HG03280 (cell line): ENCODE data around the gene CHMP5.
"Not testable (repeated sequence)": the region's sequence is repeated elsewhere in the genome, so short reads cannot be mapped to it uniquely, and the experiment has no call there.

Experiments
- ATAC-seq: cut with Tn5 transposase; IDR thresholded peaks from one replicate; pipeline ENCODE4 v1.9.1; 2021; ENCODE audit warnings: mild to moderate bottlenecking, moderate library complexity; ENCODE audit not compliant: unreplicated experiment

The CHMP5 gene

GRCh38 chr9:33310748-33311147 lies 45.9 kb downstream of the CHMP5 start:
- no peak for ATAC-seq

GRCh38 chr9:33311953-33312352 lies 47.1 kb downstream of the CHMP5 start:
- ATAC-seq: no peak

- ATAC-seq: no peak
These were observed 50.5 kb downstream of the CHMP5 start for GRCh38 chr9:33315371-33315770.

DNA sequence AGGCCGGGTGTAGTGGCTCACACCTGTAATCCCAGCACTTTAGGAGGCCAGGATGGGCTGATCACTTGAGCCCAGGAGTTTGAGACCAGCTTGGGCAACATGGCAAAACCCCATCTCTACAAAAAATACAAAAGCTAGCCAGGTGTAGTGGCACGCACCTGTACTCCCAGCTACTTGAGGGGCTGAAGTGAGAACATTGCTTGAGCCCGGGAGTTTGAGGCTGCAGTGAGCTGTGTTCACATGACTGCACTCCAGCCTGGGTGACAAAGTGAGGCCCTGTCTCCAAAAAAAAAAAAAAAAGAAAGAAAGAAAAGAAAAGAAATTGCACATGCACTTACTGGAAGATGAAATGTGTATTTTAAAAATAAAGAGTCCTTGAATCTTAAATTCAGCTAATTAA lies 52.3 kb downstream of the CHMP5 start:
- ATAC-seq: not testable (repeated sequence)

GRCh38 chr9:33318225-33318624 lies 53.4 kb downstream of the CHMP5 start:
- no peak for ATAC-seq

DNA sequence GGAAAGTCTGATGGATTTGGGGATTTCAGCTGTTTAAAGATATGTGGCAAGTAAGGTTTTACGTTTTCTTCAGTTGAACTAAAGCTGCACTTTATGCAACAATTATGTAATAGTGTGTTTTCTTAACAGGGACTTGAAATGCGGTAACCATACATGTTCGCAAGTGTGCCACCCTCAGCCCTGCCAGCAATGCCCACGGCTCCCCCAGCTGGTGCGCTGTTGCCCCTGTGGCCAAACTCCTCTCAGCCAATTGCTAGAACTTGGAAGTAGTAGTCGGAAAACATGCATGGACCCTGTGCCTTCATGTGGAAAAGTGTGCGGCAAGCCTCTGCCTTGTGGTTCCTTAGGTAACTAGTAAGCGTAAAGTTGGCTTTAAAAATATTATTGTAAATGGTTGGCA lies 53.9 kb downstream of the CHMP5 start:
- ATAC-seq: no peak

DNA sequence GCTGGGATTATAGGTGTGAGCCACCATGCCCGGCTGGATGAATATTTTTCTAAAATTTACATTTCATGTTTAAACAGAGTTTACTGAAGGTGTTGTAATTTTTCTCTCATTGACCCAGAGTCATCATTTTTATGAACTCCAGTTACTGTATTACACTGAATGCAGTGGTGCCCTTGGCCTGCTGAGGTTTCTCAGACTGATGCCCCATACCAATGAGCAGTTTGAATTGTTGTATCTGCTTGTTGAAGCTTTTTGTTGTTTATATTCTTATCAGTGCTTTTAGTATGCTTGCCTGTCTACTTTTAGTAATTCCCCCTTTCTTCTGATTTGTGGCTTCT lies 55.4 kb downstream of the CHMP5 start:
- ATAC-seq: no peak

DNA sequence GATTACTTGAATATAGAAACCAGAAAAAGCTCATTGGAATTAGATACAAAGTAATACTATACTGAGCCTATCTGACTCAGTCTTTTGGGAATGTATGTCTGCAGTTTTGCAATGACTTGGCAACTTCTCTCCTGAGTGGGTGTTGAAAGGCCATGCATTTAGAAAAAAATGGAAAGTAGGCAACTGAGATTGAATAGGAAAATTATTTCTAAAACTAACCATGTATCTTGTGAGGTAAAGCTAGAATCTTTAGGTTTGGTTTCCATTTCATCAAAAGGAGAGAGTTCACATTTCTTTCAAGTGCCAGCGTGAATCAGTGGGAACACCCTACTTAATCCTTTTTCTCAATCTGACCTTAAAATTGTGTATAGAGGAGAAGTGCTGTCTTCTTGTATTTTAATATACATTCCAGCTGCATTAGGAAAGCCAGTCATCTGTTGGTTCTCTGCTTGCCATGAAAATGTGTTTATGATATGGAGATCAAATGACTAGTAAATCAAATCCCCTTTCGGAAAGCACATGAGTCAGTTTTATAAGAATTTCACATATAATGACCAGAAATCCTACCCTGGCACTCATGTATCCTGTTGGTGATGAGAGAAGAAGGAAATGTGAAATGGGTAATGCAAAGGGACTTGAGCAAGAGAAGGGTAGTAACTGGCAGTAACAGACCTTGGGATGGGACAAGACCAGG lies 55.9 kb downstream of the CHMP5 start:
- ATAC-seq: no peak

DNA sequence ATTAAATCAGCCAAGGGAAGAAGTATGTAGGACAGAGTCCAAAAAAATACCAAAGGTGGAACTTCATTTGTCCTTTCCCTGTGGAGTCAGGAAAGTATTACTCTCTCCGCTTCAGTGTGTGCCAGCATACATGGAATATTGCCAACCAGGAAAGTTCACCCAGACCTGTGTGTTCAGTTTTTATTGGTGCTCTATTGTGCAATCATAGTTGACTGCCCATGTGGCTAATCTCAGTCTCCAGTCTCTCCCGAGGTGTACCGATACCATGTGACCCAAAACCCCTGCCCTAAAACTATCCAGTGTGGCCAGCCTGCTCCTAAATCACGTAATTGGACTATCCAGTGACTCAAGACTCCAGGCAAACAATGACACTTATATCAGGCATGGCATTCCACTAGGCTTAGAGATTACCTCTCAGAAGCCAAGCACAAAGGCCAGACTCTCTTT lies 64.3 kb downstream of the CHMP5 start:
- ATAC-seq: no peak

GRCh38 chr9:33329979-33330378 lies 65.1 kb downstream of the CHMP5 start:
- no peak for ATAC-seq

- no peak for ATAC-seq
These were observed 66.6 kb downstream of the CHMP5 start for GRCh38 chr9:33331377-33331891.
